Adipose tissue (tissue), 3 donors: ENCODE measurements around the gene PRKCE. TPM values are rescaled to one million over a fixed set of nuclear protein-coding genes. Genes with fewer than 3 reads are reported as not detected.

Source experiments
- H3K27ac ChIP-seq: one replicate; pipeline ENCODE4 v1.5.1; 2013; ENCODE audit warnings: low read depth, low read length
- WGBS, 3 donors: extraction: QIAGEN DNeasy Blood & Tissue Kit; methylation state at CpG; one replicate each; pipeline ENCODE4 v1.1.7; 2013; 5-methylcytosine and 5-hydroxymethylcytosine counted together
- polyA plus RNA-seq, 3 donors: library from polyadenylated mRNA; stranded (reverse); fragments of 200-250 nt; gene quantifications; one replicate each; pipeline ENCODE4 v1.2.3, GENCODE V29; 2013
- donor health status: healthy with polysubstance abuse.
- donor health status: Bipolar disorder and iron deficiency.
- donor health status: healthy.

The PRKCE gene
- polyA plus RNA-seq, 3 donors = 2.8 to 4.6 (median 3.5) TPM

DNA sequence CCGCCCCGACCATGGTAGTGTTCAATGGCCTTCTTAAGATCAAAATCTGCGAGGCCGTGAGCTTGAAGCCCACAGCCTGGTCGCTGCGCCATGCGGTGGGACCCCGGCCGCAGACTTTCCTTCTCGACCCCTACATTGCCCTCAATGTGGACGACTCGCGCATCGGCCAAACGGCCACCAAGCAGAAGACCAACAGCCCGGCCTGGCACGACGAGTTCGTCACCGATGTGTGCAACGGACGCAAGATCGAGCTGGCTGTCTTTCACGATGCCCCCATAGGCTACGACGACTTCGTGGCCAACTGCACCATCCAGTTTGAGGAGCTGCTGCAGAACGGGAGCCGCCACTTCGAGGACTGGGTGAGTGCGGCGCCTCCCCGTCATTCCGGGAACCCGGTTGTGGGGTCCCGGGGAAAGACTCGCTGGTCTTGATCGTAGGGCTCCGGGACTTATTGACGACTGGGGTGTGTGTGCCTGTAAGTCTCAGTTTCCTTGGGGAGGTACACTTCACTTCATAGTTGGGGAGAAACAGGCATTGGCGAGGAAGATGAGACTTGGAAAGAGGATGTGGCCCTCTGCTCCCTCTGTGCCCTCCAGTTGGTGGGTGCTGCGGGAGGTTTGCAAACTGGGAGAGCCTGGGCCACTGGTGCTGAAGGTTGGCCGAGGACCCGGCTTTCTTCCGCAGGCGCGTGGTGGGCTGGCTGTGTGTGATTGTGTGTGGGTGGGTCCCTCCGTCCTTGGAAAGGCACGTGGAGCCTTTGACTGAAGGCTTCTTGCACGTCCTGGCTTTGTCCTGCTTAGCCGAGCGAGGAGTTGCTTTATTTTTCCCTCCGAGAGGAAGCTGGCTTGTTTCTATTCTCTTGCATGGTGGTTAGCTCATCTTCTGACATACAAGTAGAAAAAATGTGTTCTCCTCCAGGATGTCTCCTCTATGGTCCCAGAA lies 886 bp downstream of the PRKCE start:
- no peak overlapping the region for H3K27ac ChIP-seq

GRCh38 chr2:45653122-45653913 lies 1.8 kb downstream of the PRKCE start:
- 75 to 80% (median 78%) methylated on average over 5 of the region's 5 CpGs for WGBS, 3 donors
- H3K27ac ChIP-seq = no peak overlapping the region

More for the DNA sequence above, 886 bp downstream of the PRKCE start:
- WGBS, 3 donors = 2 to 7% (median 3%) methylated on average over 53 of the region's 53 CpGs

GRCh38 chr2:45654250-45654649 lies 2.8 kb downstream of the PRKCE start:
- H3K27ac ChIP-seq = no peak overlapping the region
- WGBS, 3 donors = 83 to 96% (median 95%) methylated on average over 3 of the region's 3 CpGs

- WGBS, 3 donors = 71 to 84% (median 75%) methylated on average over 2 of the region's 2 CpGs
- H3K27ac ChIP-seq = no peak overlapping the region
Observed at GRCh38 chr2:45661828-45662227, 10.4 kb downstream of the PRKCE start.

DNA sequence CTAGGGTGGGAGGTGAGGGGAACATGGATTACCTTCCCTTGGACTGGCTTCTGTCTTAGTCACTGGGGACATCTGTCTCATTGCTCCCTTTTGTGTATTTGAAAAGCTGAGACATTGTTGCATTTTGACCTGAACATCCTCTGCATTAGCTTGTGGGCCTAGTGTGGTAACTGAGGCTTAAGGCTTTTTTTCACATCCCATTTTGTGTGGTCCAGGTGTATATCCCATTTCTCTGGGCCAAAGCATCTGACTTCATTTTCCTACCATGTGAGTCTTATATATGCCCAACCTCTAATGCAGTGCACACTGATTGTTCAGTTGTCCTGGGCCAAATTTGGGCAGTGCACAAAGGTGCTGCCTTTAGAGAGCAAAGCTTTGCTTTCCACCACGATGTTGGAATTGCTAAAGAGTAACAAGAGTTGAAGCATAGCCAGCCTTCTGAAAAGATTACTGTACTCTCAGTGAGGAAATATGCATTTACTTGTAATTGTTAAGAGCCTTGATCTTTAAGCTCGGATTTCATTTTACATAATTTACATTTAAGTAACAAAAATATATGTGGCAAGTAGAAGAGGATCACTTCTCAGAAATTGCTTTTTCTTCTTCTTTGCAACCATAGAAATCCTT lies 13.3 kb downstream of the PRKCE start:
- no peak overlapping the region for H3K27ac ChIP-seq
- WGBS, 3 donors = 58 to 67% (median 60%) methylated on average over 2 of the region's 2 CpGs

DNA sequence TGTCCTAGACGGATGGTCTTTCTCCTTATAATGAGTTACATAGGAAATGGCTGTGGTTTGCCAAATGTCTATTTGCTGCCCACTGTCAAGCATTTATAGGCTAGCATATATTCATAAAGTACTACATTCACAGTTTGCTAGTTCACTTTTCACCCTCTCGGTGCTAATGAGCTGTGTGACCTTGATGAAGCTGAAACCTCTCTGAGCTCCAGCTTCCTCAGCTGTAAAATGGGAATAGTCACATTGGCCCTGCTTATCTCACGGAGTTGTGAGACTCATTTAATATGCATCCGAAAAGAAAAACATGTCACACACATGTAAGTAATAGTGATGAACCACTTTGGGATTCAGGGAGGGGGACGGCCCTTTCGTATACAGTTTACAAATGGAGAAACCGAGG lies 17.0 kb downstream of the PRKCE start:
- H3K27ac ChIP-seq = no peak overlapping the region
- WGBS, 3 donors = 71 to 87% (median 72%) methylated on average over 7 of the region's 7 CpGs

GRCh38 chr2:45669032-45669486 lies 17.6 kb downstream of the PRKCE start:
- no peak overlapping the region for H3K27ac ChIP-seq
- WGBS, 3 donors = 31 to 64% (median 34%) methylated on average over 7 of the region's 7 CpGs

DNA sequence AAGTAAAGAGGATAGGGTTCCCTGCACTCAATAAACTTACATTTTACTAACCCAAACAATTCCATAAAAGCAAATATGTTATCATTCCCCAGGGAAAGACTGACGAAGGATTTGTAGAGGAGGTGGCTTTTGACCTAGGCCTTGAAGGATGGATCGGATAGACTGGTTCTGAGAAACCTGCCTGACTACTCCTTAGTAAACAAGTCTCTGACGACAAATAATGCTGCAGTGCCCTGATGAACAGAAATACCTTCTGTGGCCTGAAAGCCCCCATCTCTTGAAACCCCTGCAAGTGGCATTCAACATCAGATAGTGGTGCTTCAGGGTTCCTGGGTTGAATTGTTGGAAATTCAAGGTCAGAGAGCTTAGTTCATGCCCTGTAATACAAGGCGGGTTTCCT lies 19.2 kb downstream of the PRKCE start:
- 51 to 93% (median 87%) methylated on average over 4 of the region's 4 CpGs for WGBS, 3 donors
- H3K27ac ChIP-seq = no peak overlapping the region

DNA sequence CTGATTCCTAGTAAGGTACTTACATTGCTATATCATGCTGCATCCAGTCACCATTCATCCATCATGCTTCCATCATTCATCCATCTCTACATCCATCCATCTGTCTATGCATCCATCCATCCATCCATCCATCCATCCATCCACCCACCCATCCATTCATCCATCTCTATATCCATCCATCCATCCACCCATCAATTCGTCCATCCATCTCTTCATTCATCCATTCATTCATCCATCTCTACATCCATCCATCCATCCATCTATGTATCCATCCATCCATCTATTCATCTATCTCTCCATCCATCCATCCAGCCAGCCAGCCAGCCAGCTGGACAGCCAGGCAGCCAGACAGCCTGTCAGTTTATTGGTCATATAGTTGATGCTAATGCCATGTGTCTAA lies 20.7 kb downstream of the PRKCE start:
- no peak overlapping the region for H3K27ac ChIP-seq
- 94 to 100% (median 96%) methylated on average over 1 of the region's 1 CpG for WGBS, 3 donors

GRCh38 chr2:45674035-45674816 lies 22.8 kb downstream of the PRKCE start:
- 93 to 95% (median 93%) methylated on average over 5 of the region's 5 CpGs for WGBS, 3 donors
- H3K27ac ChIP-seq = no peak overlapping the region

DNA sequence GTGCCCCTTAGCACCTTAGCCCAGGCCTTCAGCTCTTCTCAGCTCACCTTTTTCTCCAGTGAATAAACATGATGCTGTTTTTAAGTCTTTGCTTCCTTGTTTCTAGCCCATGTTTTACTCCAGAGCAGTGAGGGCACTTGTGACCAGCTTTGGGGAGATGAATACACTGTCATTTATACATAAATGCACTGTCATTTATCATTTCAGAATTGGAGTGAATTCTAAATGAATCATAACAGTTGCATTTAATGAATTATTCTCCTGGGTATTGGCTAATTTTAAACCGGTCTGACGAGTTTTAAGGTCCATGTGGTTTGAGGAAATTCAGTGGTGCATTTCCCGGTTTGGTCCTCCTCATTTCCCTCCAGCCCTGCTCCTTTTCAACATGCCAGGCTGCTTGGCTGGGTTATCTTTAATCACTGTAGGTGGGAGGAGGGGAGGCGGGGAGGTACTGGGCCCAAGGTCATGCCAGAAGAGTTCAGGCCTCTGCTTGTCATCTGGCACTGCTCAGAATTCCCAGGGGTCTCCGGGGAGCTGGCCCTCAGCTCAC lies 23.9 kb downstream of the PRKCE start:
- WGBS, 3 donors = 8 to 39% (median 39%) methylated on average over 5 of the region's 5 CpGs
- no peak overlapping the region for H3K27ac ChIP-seq

DNA sequence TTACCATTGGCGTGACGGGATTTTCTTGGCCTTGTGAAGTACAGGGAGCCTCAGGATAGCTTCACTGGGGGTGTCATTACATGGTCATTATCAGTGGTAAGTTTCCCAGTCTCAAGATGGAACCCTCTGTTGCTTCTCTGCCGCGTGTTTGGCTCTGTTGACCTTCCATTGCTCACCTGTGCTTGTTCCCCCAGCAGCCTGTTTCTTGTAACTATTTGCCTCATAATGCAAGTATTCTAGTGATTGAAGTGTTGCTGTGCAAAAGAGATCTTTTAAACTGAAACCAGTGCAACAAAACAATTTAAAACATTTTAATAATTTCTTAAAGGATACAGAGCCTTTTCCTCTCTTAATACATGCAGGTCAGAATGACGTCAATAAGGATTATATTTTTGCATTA lies 24.6 kb downstream of the PRKCE start:
- WGBS, 3 donors = 40 to 96% (median 95%) methylated on average over 5 of the region's 5 CpGs
- H3K27ac ChIP-seq = no peak overlapping the region

GRCh38 chr2:45678791-45679348 lies 27.4 kb downstream of the PRKCE start:
- WGBS, 3 donors = 91 to 93% (median 92%) methylated on average over 4 of the region's 4 CpGs

DNA sequence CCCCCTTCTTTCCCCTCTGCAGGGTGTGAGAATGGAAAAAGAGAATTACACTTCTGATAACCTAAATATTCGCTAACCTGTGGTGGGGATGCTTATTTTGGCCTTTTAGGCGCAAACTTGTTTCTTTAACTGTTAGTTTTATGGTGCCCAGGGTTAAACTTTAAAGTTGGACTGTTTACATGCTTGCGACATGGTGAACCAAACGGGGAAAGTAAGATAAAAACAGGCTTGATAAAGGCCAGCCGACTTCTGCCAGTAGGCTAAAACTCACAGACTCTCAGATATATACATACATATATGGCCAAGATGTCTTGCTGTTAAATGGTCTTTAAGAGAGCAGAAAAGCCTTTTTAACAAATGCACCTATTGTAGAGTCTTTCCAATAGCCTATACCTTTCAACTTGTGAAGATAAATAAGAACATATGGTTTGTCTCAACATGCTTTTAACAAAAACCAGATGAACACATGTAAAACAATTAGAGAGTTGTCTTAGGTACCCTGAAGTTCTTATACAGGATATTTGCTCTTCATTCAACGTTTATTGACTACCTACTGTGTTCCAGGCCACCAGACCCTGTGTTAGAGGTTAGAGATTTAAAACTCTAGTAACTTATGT lies 29.0 kb downstream of the PRKCE start:
- H3K27ac ChIP-seq = no peak overlapping the region
- WGBS, 3 donors = 27 to 83% (median 80%) methylated on average over 6 of the region's 6 CpGs

More at GRCh38 chr2:45678791-45679348, 27.4 kb downstream of the PRKCE start:
- H3K27ac ChIP-seq = no peak overlapping the region

DNA sequence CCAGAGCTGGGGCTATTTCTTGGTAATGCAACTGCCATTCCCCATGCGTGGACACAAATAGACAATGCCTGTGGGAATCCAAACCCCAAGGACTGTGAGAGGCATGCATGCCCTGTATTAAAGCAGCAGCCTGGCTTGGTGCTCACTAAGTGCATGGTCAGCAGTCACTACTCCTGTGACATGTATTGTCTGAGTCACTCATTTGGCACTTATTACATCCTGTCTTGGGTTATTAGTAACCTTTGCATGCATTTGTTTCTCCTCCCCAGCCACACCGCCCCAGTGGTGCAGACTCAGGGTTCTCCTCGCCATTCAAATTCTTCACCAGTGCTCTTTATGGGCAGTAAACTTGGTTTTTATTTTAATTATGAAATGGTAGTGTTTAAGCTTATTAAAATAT lies 30.2 kb downstream of the PRKCE start:
- no peak overlapping the region for H3K27ac ChIP-seq
- 50 to 87% (median 60%) methylated on average over 3 of the region's 3 CpGs for WGBS, 3 donors

- WGBS, 3 donors = 56 to 67% (median 60%) methylated on average over 3 of the region's 3 CpGs
- H3K27ac ChIP-seq = no peak overlapping the region
Observed at GRCh38 chr2:45683292-45683691, 31.8 kb downstream of the PRKCE start.

DNA sequence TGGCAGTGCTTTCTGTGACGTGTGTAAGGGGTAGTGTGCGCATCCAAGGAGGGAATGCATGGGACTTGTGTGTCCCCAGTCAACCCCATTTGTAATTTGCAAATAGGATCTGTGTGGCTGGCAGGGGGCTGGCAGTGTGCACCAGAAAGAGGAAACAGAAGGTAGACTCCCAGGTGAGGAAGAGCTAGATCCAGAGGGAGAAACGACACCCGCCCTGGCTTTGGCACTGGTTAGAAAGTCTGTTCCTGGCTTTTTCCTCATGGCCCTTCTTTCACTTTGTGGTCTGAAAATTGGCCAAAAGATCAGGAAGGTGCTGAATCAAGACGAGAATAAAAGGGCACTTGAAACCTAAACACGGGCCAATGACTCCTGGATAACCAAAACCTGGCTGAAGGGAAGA lies 33.3 kb downstream of the PRKCE start:
- whole genome bisulfite sequencing, 3 donors = 77 to 86% (median 82%) methylated on average over 6 of the region's 6 CpGs
- no peak overlapping the region for H3K27ac ChIP-seq
